Measurements from ENCODE around the gene LZTS2.

DNA sequence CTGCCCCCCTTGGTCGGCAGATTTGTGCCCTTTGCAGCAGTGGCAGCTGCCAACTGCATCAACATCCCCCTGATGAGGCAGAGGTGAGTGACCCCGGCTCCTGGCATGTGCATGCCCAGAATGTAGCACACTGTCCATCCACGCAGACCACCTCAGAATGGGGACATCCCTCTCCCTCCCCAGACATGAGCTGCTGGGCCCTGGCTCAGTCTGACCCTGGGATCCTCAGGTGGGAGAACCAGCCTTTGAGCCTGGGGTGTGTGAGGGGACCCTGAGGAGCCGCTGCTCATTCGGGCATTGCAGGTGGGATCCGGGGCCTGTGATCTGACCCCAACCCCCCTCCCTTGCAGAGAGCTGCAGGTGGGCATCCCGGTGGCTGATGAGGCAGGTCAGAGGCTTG lies 37.1 kb downstream of the LZTS2 start:
- TF ChIP-seq CTCF (IDR thresholded peaks at IDR 0.05) (no peak), POLR2A (IDR thresholded peaks at IDR 0.05) (no peak), EP300 (IDR thresholded peaks at IDR 0.05) (no peak)

Measured in tibial nerve (tissue), 4 donors.